ENCODE measurements around the gene RFX1.
"Not testable (repeated sequence)": the region's sequence is repeated elsewhere in the genome, so short reads cannot be mapped to it uniquely, and the experiment has no call there.

RFX1 gene

DNA sequence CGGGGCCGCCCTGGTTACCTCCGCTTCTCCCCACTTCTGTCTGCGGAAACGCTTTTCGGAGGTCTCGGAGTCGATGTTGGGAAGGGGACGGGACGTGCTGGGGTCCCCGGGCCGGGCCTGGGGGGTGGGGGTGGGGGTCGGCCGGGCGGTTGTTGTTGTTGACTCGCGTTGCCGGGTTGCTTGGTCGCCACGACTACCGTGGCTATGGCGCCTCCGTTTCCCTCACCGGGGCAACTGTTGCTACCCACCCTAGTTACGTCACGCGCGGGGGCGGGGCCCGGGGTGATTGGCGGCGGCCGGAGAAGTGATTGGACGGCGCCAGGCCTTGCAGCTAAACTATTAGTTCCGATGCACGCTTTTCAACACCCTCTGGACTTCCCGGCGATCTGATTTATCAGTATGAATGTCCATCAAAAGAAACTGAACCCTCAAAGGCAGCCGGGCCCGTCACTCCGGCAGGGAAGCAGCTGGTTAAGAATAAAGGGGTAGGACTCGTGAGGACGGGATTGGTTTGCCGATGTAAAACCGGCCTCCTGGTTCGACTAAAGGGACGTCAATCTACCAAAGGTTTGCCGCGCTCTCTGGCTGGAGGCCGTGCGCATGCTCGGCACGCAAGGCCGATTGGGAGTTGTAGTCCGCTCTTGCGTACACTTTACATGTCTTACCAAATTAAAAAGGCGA lies at the start of gene RFX1:
TSS of gene RFX1 (minus strand) at position 236 of the 681 bp plus-strand sequence. CDS start 12,477 bp downstream, outside the sequence.
- in situ Hi-C loops (cut with MboI; ENCODE audit: low sequenced_read_pairs), result no loop called here

DNA sequence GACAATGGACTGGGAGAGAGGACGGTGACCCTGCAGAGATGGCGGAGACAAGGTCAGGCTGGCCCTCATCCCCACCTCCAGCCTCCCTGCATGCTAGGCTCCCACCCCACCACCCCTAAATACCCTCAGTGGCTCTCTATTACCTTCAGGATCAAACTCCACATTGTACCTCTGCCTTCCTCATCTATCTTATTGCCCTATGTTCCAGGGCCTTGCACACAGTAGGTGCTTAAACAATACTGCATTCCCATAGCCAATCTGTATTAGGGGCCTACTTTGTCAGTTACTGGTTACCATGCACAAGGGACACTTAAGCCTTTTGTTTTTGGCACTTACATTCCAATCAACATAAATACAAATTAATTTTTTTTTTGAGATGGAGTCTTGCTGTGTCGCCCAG lies 49.3 kb upstream of the RFX1 start:
- in situ Hi-C loops (cut with MboI; ENCODE audit: low sequenced_read_pairs), result no loop called here

DNA sequence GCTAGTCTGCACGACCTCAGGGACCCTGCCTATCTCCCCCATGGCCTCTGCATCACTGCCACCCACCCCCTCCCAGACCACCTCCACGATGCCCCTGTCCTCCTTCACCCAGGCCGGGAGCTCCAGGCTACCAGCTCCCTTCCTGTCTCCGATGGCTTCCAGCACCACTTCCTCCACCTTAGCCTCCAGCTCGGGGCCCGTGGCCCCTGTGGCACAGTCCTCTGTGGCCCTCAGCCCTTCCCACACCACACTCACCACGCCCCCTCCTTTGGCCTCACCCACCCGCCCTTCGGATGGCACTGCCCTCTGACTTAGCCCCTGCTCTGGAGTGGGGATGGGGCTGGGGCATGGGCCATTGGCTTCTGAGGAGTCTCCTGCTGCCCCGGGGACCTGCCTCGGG lies 48.6 kb upstream of the RFX1 start:
- in situ Hi-C loops (cut with MboI; ENCODE audit: low sequenced_read_pairs), result no loop called here

DNA sequence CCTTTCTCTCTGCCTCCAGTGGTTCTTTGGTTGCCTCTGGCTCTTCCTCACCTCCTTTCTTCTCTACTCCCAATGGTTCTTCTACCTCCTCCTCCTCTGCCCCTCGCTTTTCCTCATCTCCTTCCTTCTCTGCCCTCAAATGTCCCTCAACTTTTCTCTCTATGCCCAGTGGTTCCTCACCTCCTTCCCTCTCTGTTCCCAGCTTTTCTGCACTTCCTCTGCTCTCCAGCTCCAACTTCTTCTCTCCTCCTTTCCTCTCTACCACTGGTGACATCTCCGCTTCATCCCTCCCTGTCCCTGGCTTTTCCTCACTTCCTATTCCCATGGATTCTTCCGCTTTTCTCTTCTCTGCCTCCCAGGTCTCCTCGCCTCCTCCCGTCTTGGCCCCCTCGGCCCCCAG lies 48.0 kb upstream of the RFX1 start:
- in situ Hi-C loops (cut with MboI; ENCODE audit: low sequenced_read_pairs), result no loop called here

DNA sequence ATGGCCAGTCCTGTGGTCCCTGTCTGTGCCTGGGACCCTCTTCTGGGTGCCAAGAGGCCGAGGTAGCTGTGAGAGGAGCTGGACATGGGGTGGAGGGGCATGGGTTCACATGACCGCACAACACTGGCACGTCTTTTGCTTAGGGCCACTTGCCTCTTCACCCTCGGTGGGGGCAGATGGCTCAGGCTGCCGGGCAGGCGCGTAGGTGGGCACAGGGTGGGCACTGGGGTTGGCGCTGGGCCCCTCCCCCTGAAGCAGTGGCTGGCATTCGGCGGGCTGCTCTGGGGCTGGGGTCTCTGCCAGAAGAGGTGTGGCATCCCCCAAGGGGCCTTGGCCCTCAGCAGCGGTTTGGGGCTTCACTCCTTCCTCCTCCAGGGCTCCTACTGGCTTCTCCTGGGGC lies 47.4 kb upstream of the RFX1 start:
- in situ Hi-C loops (cut with MboI; ENCODE audit: low sequenced_read_pairs), result no loop called here

DNA sequence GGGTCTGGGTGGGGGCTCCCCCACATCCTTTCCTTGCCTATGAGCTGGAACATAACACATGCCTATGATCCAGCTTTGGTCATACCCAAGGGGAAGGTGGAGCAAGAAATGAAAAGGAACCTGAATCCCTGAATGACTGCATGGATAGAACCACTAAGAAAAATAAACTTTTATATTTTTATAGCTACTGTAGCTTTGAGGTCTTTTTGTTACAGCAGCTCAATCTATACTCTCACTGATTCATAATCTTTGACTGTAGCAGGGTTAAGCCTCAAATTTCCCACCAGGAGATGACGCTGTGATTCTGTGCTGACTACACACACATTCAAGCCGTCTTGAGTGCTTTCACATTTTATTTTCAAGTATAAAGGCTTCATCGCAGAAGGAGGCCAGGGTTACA lies 46.9 kb upstream of the RFX1 start:
- in situ Hi-C loops (cut with MboI; ENCODE audit: low sequenced_read_pairs), result no loop called here

DNA sequence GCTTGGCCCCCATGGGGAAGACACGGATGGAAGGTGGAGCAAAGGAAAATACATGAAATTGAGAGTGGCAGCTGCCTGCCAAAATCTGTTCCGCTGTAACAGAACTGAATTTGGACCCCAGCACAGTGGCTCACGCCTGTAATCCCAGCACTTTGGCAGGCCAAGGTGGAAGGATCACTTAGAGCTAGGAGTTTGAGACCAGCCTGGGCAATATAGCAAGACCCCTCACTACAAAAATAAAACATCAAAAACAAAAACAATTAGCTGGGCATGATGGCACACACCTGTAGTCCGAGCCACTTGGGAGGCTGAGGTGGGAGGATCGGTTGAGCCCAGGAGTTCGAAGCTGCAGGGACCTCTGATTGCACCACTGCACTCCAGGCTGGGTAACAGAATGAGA lies 46.4 kb upstream of the RFX1 start:
- in situ Hi-C loops (cut with MboI; ENCODE audit: low sequenced_read_pairs), result no loop called here

DNA sequence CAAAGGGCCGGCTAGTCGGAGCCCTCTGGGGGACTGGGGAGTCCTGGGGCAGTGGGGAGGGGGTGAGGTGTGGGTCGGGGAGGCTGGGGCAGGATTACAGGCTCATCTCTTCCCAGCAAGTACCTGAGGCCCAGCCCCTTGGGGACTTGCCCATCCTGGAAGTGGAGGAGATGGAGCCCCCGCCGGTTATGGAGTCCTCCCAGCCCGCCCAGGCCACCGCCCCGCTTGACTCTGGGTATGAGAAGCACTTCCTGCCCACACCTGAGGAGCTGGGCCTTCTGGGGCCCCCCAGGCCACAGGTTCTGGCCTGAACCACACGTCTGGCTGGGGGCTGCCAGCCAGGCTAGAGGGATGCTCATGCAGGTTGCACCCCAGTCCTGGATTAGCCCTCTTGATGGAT lies 45.9 kb upstream of the RFX1 start:
- in situ Hi-C loops (cut with MboI; ENCODE audit: low sequenced_read_pairs), result no loop called here

DNA sequence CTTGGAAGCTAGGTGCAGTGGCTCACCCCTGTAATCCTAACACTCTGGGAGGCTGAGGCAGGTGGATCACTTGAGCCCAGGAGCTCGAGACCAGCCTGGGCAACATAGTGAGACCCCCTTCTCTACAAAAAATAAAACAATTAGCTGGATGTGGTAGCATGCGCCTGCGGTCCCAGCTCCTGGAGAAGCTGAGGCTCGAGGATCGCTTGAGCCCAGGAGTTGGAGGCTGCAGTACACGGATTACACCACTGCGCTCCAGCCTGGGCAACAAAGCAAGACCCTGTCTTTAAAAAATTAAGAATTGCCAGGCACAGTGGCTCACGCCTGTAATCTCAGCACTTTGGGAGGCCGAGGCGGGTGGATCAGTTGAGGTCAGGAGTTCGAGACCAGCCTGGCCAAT lies 44.8 kb upstream of the RFX1 start:
- in situ Hi-C loops (cut with MboI; ENCODE audit: low sequenced_read_pairs), result not testable (repeated sequence)

DNA sequence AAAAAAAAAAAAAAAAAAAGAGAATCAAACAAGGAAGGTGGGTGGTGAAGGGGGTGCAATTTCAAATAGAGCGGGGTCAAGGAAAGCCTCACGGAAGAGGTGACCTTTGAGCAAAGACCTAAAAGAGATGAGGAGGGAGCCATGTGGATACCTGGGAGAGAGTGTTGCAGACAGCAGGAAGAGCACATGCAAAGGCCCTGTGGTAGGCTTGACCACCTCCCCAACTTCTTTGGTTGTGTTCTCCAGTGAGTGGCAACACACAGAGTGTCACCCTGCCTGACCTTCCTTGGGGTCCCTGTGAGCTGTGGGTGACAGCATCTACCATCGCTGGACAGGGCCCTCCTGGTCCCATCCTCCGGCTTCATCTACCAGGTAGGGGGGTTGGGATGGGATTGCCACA lies 44.4 kb upstream of the RFX1 start:
- in situ Hi-C loops (cut with MboI; ENCODE audit: low sequenced_read_pairs), result no loop called here

DNA sequence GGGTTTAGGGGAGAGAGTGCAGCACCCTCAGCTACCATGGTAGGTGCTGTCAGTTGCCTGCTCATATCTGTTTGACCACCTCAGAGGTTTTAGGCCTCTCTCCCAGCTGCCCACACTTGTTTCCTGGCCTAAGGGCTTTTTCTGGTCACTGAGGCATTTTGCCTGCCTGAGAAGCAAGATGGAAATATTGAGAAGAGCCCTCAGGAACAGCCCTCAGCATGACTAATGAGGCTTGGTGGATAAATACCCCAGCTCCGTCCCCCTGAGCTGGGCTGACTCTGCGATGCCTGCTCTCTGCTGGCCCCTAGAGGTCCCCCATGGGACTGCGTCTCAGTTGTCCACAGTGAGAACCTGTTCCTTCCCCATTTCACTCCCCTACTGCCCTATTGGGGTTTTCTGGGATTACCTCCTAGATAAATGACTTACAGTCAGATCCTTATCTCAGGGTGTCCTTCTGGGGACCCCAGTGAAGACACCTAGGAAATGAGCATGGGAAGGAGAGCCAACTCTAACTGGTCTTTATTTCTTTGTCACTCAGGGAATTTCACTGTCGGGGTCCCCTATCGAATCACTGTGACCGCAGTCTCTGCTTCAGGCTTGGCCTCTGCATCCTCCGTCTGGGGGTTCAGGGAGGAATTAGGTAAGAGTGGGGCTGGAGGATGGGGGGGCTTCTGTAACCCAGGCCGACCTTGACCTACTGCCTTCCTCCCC lies 42.5 kb upstream of the RFX1 start:
- in situ Hi-C loops (cut with MboI; ENCODE audit: low sequenced_read_pairs), result no loop called here

DNA sequence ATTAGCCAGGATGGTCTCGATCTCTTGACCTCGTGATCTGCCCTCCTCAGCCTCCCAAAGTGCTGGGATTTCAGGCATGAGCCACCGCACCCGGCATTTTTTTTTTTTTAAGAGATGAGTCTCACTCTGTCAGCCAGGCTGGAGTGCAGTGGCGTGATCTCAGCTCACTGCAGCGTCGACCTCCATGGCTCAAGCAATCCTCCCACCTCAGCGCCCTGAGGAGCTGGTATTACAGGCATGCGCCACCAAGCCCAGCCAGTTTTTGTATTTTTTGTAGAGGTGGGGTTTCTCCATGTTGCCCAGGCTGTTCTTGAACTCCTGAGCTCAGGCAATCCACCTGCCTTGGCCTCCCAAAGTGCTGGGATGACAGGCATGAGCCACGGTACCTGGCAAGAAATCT lies 41.7 kb upstream of the RFX1 start:
- in situ Hi-C loops (cut with MboI; ENCODE audit: low sequenced_read_pairs), result not testable (repeated sequence)

DNA sequence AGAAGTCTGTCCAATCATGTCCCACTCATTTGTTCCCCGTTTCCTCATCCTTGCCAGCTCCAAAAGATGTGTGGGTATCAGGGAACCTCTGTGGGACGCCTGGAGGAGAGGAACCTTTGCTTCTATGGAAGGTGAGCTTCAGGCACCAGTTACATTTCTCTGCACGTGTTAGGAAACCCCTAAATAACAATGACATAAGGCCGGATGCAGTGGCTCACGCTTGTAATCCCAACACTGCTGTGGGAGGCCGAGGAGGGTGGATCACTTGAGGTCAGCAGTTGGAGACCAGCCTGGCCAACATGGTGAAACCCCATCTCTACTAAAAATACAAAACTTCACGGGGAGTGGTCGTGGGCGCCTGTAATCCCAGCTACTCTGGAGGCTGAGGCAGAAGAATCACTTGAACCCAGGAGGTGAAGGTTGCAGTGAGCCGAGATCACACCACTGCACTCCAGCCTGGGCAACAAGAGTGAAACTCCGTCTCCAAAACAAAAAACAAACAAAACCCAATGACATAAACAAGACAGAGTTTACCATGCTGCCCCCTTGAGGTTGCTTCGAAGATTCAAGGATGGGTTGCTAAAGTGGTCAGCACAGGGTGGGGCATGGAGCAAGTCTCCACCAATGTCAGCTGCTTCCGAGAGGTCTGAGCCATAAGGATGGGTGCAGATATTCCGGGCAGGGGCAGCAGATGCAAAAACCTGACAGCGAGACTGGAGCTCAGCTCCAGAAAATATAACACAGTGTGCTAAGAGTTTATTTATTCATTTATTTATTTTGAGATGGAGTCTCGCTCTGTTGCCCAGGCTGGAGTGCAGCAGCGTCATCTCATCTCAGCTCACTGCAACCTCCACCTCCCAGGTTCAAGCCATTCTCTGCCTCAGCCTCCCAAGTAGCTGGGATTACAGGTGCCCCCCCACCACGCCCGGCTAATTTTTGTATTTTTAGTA lies 36.8 kb upstream of the RFX1 start:
- in situ Hi-C loops (cut with MboI; ENCODE audit: low sequenced_read_pairs), result not testable (repeated sequence)

DNA sequence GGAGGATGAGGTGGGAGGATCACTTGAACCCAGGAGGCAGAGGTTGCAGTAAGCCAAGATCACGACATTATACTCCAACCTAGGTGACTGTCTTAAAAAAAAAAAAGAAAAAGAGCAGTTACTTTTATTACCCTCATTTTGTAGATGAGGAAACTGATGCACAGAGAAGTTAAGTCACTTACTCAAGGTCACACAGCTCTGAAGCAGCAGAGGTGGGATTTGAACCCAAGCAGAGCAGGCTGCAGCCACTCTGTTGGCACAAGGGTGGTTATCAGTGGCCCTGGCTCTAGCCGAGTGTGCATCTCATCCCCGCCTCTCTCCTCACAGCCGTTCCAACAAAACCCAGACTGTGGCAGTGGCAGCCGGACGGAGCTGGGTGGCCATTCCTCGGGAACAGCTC lies 33.1 kb upstream of the RFX1 start:
- in situ Hi-C loops (cut with MboI; ENCODE audit: low sequenced_read_pairs), result no loop called here

DNA sequence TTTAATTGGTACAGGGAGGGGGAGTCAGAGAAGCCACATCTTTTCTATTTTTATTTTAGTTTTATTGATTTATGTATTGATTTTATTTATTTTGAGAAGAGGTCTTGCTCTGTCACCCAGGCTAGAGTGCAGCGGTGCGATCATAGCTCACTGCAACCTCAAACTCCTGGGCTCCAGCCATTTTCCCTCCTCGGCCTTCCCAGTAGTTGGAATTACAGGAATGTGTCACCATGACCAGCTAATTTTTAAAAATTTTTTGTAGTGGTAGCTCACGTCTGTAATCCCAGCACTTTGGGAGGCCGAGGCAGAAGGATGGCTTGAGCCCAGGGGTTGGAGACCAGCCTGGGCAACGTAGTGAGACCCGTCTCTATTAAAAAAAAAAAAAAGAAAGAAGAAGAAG lies 29.6 kb upstream of the RFX1 start:
- in situ Hi-C loops (cut with MboI; ENCODE audit: low sequenced_read_pairs), result no loop called here

DNA sequence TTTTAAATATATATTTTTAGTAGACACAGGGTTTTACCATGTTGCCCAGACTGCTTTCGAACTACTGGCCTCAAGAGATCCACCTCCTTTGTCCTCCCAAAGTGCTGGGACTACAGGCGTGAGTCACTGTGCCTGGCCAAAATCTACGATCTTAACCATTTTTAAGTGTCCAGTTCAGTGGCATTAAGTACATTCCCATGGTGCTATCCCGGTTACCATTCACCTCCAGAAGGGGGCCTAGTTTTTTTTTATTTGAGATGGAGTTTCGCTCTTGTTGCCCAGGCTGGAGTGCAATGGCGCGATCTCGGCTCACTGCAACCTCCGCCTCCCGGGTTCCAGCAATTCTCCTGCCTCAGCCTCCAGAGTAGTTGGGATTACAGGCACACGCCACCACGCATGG lies 29.0 kb upstream of the RFX1 start:
- in situ Hi-C loops (cut with MboI; ENCODE audit: low sequenced_read_pairs), result not testable (repeated sequence)

DNA sequence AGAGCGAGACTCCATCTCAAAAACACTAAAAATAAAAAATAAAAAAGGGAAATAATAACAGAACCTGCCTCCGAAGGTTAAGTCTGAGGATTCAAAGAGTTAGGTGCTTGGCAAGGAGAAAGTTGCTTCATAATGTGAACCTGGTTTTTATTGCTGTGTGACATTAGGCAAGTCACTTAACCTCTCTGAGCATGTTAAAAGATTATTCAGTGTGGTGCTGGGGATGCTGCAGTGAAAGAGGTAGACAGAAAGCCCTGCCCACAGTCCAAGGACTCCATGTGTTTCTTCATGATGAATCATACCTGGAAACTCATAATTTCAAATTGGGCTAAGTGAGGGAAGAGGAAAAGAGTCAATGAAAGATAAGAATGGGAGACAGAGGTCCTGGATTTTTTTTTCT lies 27.8 kb upstream of the RFX1 start:
- in situ Hi-C loops (cut with MboI; ENCODE audit: low sequenced_read_pairs), result no loop called here

DNA sequence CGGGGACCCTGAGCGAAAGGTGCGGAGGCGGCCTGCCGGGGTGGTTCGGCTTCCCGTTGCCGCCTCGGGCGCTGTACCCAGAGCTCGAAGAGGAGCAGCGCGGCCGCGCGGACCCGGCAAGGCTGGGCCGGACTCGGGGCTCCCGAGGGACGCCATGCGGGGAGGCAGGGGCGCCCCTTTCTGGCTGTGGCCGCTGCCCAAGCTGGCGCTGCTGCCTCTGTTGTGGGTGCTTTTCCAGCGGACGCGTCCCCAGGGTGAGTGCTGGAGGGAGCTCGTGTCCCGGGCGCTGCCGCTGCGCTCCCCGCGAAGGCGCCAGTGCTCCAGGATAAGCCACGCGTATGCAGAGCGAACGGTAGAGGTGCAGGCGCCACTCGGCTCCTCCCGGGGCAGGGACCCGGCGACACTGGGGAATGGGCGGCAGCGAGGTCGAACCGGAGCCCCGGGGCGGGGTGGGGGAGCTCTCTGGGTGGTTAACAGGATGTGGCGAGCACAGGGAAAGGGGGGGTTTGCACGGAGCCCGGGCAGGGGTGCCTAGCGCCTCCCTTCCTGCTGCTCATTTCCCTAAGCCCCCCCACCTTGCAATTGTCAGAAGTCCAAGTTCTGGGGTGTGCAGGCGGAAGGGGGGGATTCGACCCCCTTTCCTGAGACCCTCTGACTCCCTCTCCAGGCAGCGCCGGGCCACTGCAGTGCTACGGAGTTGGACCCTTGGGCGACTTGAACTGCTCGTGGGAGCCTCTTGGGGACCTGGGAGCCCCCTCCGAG lies 25.8 kb upstream of the RFX1 start, which contains the start of gene IL27RA:
TSS of gene IL27RA (plus strand) at position 44 of the 762 bp plus-strand sequence. CDS start at position 155, 111 bp downstream.
- in situ Hi-C loops (cut with MboI; ENCODE audit: low sequenced_read_pairs), result no loop called here

DNA sequence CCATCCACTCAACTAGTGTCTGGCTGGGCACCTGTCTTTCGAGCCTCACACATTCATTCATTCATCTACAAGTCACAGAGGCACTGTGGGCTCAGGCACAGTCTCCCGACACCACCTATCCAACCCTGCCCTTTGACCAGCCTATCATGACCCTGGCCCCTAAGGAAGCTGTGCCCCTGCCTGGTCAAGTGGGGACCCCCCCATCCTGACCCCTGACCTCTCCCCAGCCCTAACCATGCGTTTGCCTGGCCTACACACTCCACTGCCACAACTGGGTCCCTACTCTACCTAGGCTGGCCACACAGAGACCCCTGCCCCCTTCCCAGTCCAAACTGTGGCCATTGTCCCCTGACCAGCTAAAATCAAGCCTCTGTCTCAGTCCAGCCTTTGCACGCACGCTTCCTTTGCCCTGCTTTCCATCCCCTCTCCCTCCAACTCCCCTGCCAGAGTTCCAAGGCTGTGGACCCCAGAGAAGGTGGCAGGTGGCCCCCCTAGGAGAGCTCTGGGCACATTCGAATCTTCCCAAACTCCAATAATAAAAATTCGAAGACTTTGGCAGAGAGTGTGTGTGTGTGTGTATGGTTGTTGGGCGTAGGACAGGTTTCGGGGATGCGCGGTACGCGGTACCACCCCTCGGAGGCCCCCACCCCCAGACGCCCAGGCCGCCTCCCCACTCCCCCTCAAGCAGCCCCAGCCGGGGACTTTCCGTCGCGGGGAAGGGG lies 25.0 kb upstream of the RFX1 start:
- in situ Hi-C loops (cut with MboI; ENCODE audit: low sequenced_read_pairs), result no loop called here

DNA sequence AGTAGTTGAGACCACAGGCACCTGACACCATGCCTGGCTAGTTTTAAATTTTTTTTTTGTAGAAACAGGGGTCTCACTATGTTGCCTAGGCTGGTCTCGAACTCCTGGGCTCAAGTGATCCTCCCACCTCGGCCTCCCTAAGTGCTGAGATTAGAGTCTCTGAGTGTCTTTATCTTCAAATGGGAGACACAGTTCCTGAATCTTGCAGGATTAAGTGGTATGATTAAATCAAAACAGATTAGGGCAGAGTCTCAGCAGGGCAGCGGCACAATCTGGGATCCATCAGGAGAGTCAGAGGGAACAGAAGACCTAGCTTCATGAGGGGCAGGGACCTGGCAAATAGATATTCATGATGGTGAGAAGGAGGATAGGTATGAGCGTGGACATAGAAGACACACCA lies 22.8 kb upstream of the RFX1 start:
- in situ Hi-C loops (cut with MboI; ENCODE audit: low sequenced_read_pairs), result no loop called here
